Activated T-cell treated with anti-CD3 and anti-CD28 coated beads, Interleukin-2, amount 50 U/mL, for 72 hours (primary cell): ENCODE results near the gene THAP4. TPM values are rescaled to one million over a fixed set of nuclear protein-coding genes. Genes with fewer than 3 reads are reported as not detected.

Source experiments
- ATAC-seq, 2 donors: fragments of 150-1000 bp; cut with Tn5 transposase; replicated peaks in 1 of 2; 2 replicates each; pipeline ENCODE4 v1.10.0; 2021; ENCODE audit warnings: moderate library complexity in 2 of 2, mild to moderate bottlenecking in 1 of 2
- DNase-seq, 2 donors: peaks; one replicate each; pipeline ENCODE4 v3.0.0; 2021 to 2022; ENCODE audit warnings: mixed read lengths in 1 of 2
- H3K27ac Mint-ChIP-seq: one replicate; pipeline ENCODE4 v1.8.0; 2022; ENCODE audit warnings: mild to moderate bottlenecking, moderate library complexity, mixed read lengths
- H3K27me3 Mint-ChIP-seq: one replicate; pipeline ENCODE4 v1.8.0; 2022; ENCODE audit warnings: low read depth, mixed read lengths
- H3K36me3 Mint-ChIP-seq, 2 donors: one replicate each; pipeline ENCODE4 v1.8.0; 2022; ENCODE audit warnings: mixed read lengths in 2 of 2, mild to moderate bottlenecking in 1 of 2; ENCODE audit not compliant: insufficient read depth in 2 of 2
- H3K4me1 Mint-ChIP-seq: one replicate; pipeline ENCODE4 v1.8.0; 2022; ENCODE audit warnings: low read depth, mixed read lengths
- H3K4me3 Mint-ChIP-seq, 2 donors: one replicate each; pipeline ENCODE4 v1.8.0; 2022; ENCODE audit warnings: mild to moderate bottlenecking in 2 of 2, mixed read lengths in 2 of 2, moderate library complexity in 2 of 2
- H3K9me3 Mint-ChIP-seq, 2 donors: one replicate each; pipeline ENCODE4 v1.8.0; 2022; ENCODE audit warnings: mixed read lengths in 2 of 2
- total RNA-seq, 2 donors: library from RNA; stranded (reverse); gene quantifications; one replicate each; pipeline ENCODE4 v1.2.3, GENCODE V29; 2022

THAP4 gene
- total RNA-seq, result 10 to 100 TPM; 41.8 to 50.9 TPM

DNA sequence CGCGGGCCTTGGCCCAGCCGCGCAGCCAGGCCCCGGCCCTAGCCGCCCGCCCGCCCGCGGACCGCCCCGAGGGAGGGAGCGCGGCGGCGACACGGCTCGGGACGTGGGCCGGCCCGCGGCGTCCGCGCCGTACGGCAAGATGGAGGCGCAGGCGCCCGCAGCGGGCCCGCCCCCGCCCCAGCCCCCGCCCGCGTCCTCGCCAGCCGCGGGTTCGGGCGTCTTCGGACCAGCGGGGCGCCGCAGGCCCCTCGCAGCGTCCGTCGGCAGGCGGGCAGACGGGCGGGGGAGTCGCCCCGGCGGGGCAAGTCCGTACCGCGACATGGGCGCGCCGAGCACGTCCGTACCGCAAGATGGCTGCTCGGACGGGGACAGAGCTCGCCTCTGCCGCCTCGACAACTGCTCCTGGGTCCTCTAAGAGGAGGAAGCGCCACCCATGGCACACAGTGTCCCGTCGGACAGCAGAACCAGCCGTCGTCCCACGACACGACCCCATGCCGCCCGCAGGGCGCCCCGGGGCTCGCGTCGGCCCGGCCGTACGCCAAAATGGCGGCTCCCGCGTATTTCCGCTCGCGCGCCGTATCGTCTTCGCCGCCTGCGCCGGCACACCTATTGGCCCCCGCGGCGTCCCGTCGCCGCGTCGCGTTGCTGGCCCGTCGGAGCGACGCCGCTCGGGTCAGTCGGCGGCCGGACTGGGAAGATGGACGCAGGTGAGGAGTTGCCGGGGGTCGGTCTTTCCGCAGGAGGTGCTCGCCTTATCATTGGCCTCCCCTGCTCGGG, at the start of gene THAP4, which contains the start of gene ATG4B:
THAP4 (minus strand) TSS at position 141 of the 777 bp plus-strand sequence. CDS start 141 bp downstream, outside the sequence.
ATG4B (plus strand) TSS at position 676 of the 777 bp plus-strand sequence; CDS start at position 698, 22 bp downstream.
- DNase-seq (peak; percentile 85 to 87), ATAC-seq (peak; percentile 78 to 81)
- no peaks in the 10 kb centered on the region for H3K27me3 Mint-ChIP-seq
- peak within 1 kb of the TSS; percentile 84 to 100 for H3K4me3 Mint-ChIP-seq
- peaks cover 57% of the 10 kb centered on the region for H3K4me1 Mint-ChIP-seq
- no peaks in the 10 kb centered on the region for H3K9me3 Mint-ChIP-seq
- H3K27ac Mint-ChIP-seq, result peak within 1 kb of the TSS; percentile 99
- H3K36me3 Mint-ChIP-seq, result peaks cover 10 to 15% of the 10 kb centered on the region in 2 donors

DNA sequence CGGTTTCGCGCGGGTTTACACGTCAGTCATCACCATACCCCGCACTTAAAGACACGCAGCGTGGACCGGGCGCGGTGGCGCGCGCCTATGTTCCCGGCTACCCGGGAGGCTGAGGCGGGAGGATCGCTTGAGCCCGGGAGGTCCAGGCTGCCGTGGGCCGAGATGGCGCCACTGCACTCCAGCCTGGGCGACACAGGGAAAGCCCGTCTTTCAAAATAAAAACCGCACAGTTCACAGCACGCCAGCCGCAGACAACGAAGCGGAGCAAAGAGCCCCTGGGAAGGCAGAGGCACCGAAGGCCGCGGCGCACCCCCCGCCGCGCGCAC, 49.3 kb upstream of the THAP4 start:
- Mint-ChIP-seq H3K27ac (peak overlapping the region; percentile 75), H3K27me3 (no peaks in the 10 kb centered on the region), H3K4me1 (peaks cover 46% of the 10 kb centered on the region), H3K36me3 (peaks cover 7 to 10% of the 10 kb centered on the region in 2 donors), H3K9me3 (no peaks in the 10 kb centered on the region), H3K4me3 (peak overlapping the region; percentile 84 to 91)
- ATAC-seq (peak in 1 of 2 donors; percentile 5), DNase-seq (peak in 1 of 2 donors; percentile 15)

- no peak overlapping the region for H3K27ac Mint-ChIP-seq
- no peak for ATAC-seq
Measured at GRCh38 chr2:241680827-241681599, 44.1 kb upstream of the THAP4 start.

GRCh38 chr2:241680044-241680443, 43.1 kb upstream of the THAP4 start:
- H3K27me3 Mint-ChIP-seq, result no peaks in the 10 kb centered on the region
- H3K27ac Mint-ChIP-seq, result no peak overlapping the region
- no peak overlapping the region for H3K4me3 Mint-ChIP-seq
- DNase-seq, result no peak
- ATAC-seq, result no peak
- no peaks in the 10 kb centered on the region for H3K9me3 Mint-ChIP-seq
- peaks cover 7 to 24% of the 10 kb centered on the region in 2 donors for H3K36me3 Mint-ChIP-seq
- peaks cover 26% of the 10 kb centered on the region for H3K4me1 Mint-ChIP-seq

More at GRCh38 chr2:241680827-241681599, 44.1 kb upstream of the THAP4 start:
- peaks cover 9 to 24% of the 10 kb centered on the region in 2 donors for H3K36me3 Mint-ChIP-seq
- H3K4me3 Mint-ChIP-seq, result no peak overlapping the region
- no peaks in the 10 kb centered on the region for H3K27me3 Mint-ChIP-seq
- H3K9me3 Mint-ChIP-seq, result no peaks in the 10 kb centered on the region
- DNase-seq, result no peak
- peaks cover 34% of the 10 kb centered on the region for H3K4me1 Mint-ChIP-seq

DNA sequence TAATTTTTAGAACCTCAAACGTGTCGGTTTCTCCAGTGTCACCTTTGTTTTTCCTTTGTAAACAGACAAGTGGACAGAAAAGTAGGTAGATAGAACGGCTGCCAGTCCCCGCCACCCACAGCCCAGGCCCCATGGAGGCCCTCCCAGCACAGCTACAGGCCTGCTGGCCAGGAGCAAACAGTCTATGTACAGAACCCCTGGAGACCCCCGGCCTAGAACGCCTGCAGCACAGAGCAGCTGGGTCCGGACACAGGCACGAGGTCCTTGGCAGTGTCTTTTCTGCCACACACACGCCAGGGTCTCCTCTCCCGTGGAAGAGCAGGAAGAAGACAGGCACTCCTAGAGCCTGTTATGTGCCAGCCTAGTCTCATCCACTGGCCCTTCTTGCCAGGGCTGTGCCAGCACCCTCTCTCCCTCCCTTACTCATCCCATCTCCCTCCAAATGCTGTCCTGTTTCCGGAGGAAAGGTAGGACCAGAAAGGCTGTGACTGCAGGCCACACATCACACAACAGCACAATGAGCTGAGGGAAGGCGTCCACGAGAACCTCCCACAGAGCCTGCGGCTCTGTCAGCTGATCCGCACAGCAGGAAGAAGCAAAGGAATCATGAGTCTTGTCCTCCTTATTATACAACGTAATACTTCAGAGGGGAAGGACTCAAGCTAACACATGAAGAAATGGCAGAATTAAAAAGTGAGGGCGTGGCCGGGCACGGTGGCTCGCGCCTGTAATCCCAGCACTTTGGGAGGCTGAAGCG, 42.0 kb upstream of the THAP4 start:
- no peak overlapping the region for H3K4me3 Mint-ChIP-seq
- DNase-seq (no peak), ATAC-seq (no peak)
- H3K36me3 Mint-ChIP-seq, result peaks cover 7 to 18% of the 10 kb centered on the region in 2 donors
- H3K27me3 Mint-ChIP-seq, result no peaks in the 10 kb centered on the region
- H3K27ac Mint-ChIP-seq, result no peak overlapping the region
- H3K4me1 Mint-ChIP-seq, result peaks cover 15% of the 10 kb centered on the region
- H3K9me3 Mint-ChIP-seq, result no peaks in the 10 kb centered on the region

GRCh38 chr2:241678307-241678706, 41.3 kb upstream of the THAP4 start:
- Mint-ChIP-seq H3K27ac (no peak overlapping the region), H3K4me3 (no peak overlapping the region), H3K27me3 (no peaks in the 10 kb centered on the region), H3K4me1 (peaks cover 15% of the 10 kb centered on the region), H3K9me3 (no peaks in the 10 kb centered on the region), H3K36me3 (peaks cover 7 to 18% of the 10 kb centered on the region in 2 donors)
- no peak for ATAC-seq
- no peak for DNase-seq

DNA sequence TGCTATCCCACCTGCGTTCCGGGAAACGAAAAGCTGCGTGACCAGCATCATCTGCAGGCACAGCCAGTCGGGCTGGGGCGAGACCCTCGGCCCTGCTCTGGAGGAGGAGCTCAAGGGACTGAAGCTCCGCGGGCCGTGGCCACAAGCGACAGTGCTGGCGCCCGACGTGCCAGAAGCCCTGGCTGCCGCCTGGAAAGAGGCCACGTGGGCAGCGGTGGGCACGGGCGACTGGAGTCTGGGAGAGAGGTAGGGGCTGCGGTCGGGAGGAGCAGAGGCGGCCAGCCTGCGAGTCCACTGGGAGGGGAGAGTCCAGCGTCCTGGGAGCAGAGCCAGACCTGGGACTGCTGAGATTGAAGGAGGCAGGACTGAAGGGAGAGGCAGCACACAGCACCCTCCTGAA, 40.4 kb upstream of the THAP4 start:
- no peak for DNase-seq
- Mint-ChIP-seq H3K27ac (no peak overlapping the region), H3K9me3 (no peaks in the 10 kb centered on the region), H3K4me3 (no peak overlapping the region), H3K27me3 (no peaks in the 10 kb centered on the region), H3K36me3 (peaks cover 4 to 15% of the 10 kb centered on the region in 2 donors), H3K4me1 (peaks cover 19% of the 10 kb centered on the region)
- no peak for ATAC-seq

- ATAC-seq, result no peak
Measured at GRCh38 chr2:241676665-241677064, 39.7 kb upstream of the THAP4 start.

GRCh38 chr2:241675885-241676284, 38.9 kb upstream of the THAP4 start:
- H3K27ac Mint-ChIP-seq, result no peak overlapping the region
- no peaks in the 10 kb centered on the region for H3K9me3 Mint-ChIP-seq
- H3K4me1 Mint-ChIP-seq, result peaks cover 10% of the 10 kb centered on the region
- peaks cover 4 to 15% of the 10 kb centered on the region in 2 donors for H3K36me3 Mint-ChIP-seq
- no peak for ATAC-seq
- H3K4me3 Mint-ChIP-seq, result no peak overlapping the region
- DNase-seq, result no peak
- H3K27me3 Mint-ChIP-seq, result no peaks in the 10 kb centered on the region

More at GRCh38 chr2:241676665-241677064, 39.7 kb upstream of the THAP4 start:
- no peak overlapping the region for H3K27ac Mint-ChIP-seq
- no peak overlapping the region for H3K4me3 Mint-ChIP-seq
- peaks cover 4 to 17% of the 10 kb centered on the region in 2 donors for H3K36me3 Mint-ChIP-seq
- DNase-seq, result no peak
- peaks cover 18% of the 10 kb centered on the region for H3K4me1 Mint-ChIP-seq
- no peaks in the 10 kb centered on the region for H3K27me3 Mint-ChIP-seq
- no peaks in the 10 kb centered on the region for H3K9me3 Mint-ChIP-seq

- H3K4me1 Mint-ChIP-seq, result peaks cover 5% of the 10 kb centered on the region
- H3K4me3 Mint-ChIP-seq, result no peak overlapping the region
- no peaks in the 10 kb centered on the region for H3K9me3 Mint-ChIP-seq
- peaks cover 1 to 3% of the 10 kb centered on the region in 2 donors for H3K36me3 Mint-ChIP-seq
- peak overlapping the region; percentile 33 for H3K27ac Mint-ChIP-seq
- H3K27me3 Mint-ChIP-seq, result no peaks in the 10 kb centered on the region
- DNase-seq (no peak), ATAC-seq (peak in 1 of 2 donors; percentile 18)
Measured at GRCh38 chr2:241673797-241674725, 37.1 kb upstream of the THAP4 start.

DNA sequence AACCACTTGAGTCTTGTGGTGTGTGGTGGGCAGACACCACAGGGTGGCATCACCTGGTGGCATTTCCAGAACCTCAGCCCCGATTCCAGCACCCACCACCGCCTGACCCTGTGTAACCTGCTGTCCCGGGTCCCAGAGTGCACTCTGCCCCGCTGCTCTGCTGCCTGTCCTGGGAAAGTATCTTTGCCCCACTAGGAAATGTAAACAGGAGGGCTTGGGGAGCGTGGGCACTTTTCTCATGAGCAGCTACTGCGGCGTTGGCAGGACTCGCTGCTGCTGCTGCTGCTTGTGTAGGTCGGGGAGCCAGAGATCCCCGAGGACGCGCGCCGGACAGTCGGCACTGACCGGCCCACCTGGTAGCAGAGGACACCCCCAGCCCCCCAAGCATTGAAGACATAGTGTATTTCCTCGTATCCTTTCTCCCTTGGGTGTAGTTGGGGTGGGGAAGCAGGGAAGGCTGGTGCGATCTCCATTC, 36.3 kb upstream of the THAP4 start:
- ATAC-seq (peak in 1 of 2 donors; percentile 35), DNase-seq (peak; percentile 28 to 32)
- no peak overlapping the region for H3K27ac Mint-ChIP-seq
- H3K4me3 Mint-ChIP-seq, result no peak overlapping the region
- peaks cover 0 to 5% of the 10 kb centered on the region in 2 donors for H3K36me3 Mint-ChIP-seq
- peaks cover 5% of the 10 kb centered on the region for H3K4me1 Mint-ChIP-seq
- no peaks in the 10 kb centered on the region for H3K27me3 Mint-ChIP-seq
- no peaks in the 10 kb centered on the region for H3K9me3 Mint-ChIP-seq
